SU-DHL-6 (cell line): ENCODE results near the gene TTC27.

Experiments used
- H2AFZ ChIP-seq: fragments of 200-600 bp; sonication (generic); 2 replicates; pipeline ENCODE4 v1.6.1; 2014; ENCODE audit warnings: low read depth, mild to moderate bottlenecking, moderate library complexity, mixed read lengths, antibody characterized with exemption, low read length; ENCODE audit not compliant: severe bottlenecking
- H3F3A ChIP-seq: fragments of 200-600 bp; shearing (Covaris generic); 2 replicates; pipeline ENCODE4 v1.6.0; 2016; ENCODE audit warnings: antibody characterized with exemption, mild to moderate bottlenecking; ENCODE audit not compliant: insufficient read depth
- H3K27ac ChIP-seq: fragments of 200-600 bp; sonication (generic); 2 replicates; pipeline ENCODE4 v1.5.1; 2016; ENCODE audit warnings: low read depth, mild to moderate bottlenecking, low read length, moderate library complexity, mixed read lengths
- H3K27me3 ChIP-seq: fragments of 200-600 bp; sonication (generic), shearing (Covaris generic); 2 replicates; pipeline ENCODE4 v1.6.0; 2014; ENCODE audit warnings: mild to moderate bottlenecking, low read length
- H3K36me3 ChIP-seq: fragments of 200-600 bp; sonication (generic); 2 replicates; pipeline ENCODE4 v1.6.1; 2014; ENCODE audit warnings: mild to moderate bottlenecking, low read length, mixed read lengths
- H3K4me2 ChIP-seq: fragments of 300-600, 200-600 bp; shearing (Covaris generic), sonication (generic); 2 replicates; pipeline ENCODE4 v1.6.0; 2014; ENCODE audit warnings: low read length, low read depth, mild to moderate bottlenecking; ENCODE audit not compliant: poor library complexity, severe bottlenecking
- H3K4me3 ChIP-seq: fragments of 200-600 bp; sonication (generic); 2 replicates; pipeline ENCODE4 v1.5.1; 2014; ENCODE audit warnings: antibody characterized with exemption, low read length, mild to moderate bottlenecking, mixed read lengths; ENCODE audit not compliant: insufficient read depth, poor library complexity, severe bottlenecking
- H3K79me2 ChIP-seq: fragments of 200-600 bp; sonication (generic); 2 replicates; pipeline ENCODE4 v1.6.1; 2014; ENCODE audit warnings: mild to moderate bottlenecking, low read length, moderate library complexity; ENCODE audit not compliant: insufficient read depth
- H3K9ac ChIP-seq: fragments of 200-600 bp; sonication (generic); 2 replicates; pipeline ENCODE4 v1.7.0; 2014; ENCODE audit warnings: mild to moderate bottlenecking, low read length
- H3K9me2 ChIP-seq: fragments of 200-600 bp; sonication (generic); replicated peaks from 2 replicates; pipeline ENCODE4 v1.6.1; 2014; ENCODE audit warnings: low read length; ENCODE audit not compliant: insufficient read depth
- H3K9me3 ChIP-seq: fragments of 200-600 bp; sonication (generic); 2 replicates; pipeline ENCODE4 v1.6.1; 2014; ENCODE audit warnings: low read length, mixed read lengths; ENCODE audit not compliant: insufficient read depth
- H4K20me1 ChIP-seq: fragments of 200-600 bp; sonication (generic); 2 replicates; pipeline ENCODE4 v1.6.1; 2014; ENCODE audit warnings: low read depth, mild to moderate bottlenecking, antibody characterized with exemption, low read length, moderate library complexity, mixed read lengths
- CTCF ChIP-seq: fragments of 200-600 bp; sonication (generic); IDR thresholded peaks from one replicate; pipeline ENCODE4 v1.5.1; 2017; ENCODE audit warnings: antibody characterized with exemption, mild to moderate bottlenecking, low read length, moderate library complexity; ENCODE audit not compliant: insufficient read depth, poor library complexity, severe bottlenecking
- EZH2phosphoT487 ChIP-seq: fragments of 200-600 bp; sonication (generic), shearing (Covaris generic); conservative IDR thresholded peaks from 2 replicates; pipeline ENCODE4 v1.6.1; 2018; ENCODE audit warnings: mild to moderate bottlenecking, antibody characterized with exemption, low read length, moderate library complexity, mixed read lengths

The TTC27 gene

GRCh38 chr2:32768387-32769174 lies 140.7 kb downstream of the TTC27 start:
- Histone ChIP-seq H3K4me2 (no peak overlapping the region), H3F3A (no peaks in the 10 kb centered on the region; the same call in 1 of the 2 replicates), H4K20me1 (no peaks in the 10 kb centered on the region), H3K79me2 (no peaks in the 10 kb centered on the region), H3K27me3 (no peaks in the 10 kb centered on the region), H3K36me3 (no peaks in the 10 kb centered on the region), H3K4me3 (no peak overlapping the region), H3K9me3 (no peaks in the 10 kb centered on the region), H2AFZ (no peak overlapping the region), H3K9me2 (no peaks in the 10 kb centered on the region), H3K9ac (no peak overlapping the region), H3K27ac (no peak overlapping the region)
- TF ChIP-seq CTCF (no peak), EZH2phosphoT487 (no peak)

DNA sequence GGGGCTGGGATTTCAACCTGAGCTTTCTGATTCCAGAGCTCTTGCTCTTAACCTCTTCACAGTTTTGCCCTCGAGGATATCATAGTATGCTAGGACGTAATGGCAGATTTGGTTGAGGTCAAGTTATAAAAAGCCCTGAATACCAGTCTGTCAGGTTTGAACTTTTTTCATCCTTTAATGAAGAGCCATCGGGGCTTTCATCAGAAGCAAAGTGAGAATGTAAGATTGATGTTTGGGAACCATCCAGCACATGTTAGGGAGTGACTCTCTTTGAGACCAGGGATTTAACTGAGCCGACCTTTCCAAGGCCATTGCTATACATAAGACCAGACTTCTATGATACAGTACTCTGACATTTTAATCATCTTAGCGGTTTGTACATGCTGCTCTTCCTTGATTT lies 142.5 kb downstream of the TTC27 start:
- no peak for TF ChIP-seq CTCF
- no peak for TF ChIP-seq EZH2phosphoT487
- H3F3A ChIP-seq = no peaks in the 10 kb centered on the region; the same call in 1 of the 2 replicates
- no peaks in the 10 kb centered on the region for H3K27me3 ChIP-seq
- no peaks in the 10 kb centered on the region for H3K9me3 ChIP-seq
- no peak overlapping the region for H2AFZ ChIP-seq
- H3K79me2 ChIP-seq = no peaks in the 10 kb centered on the region
- no peak overlapping the region for H3K9ac ChIP-seq
- H4K20me1 ChIP-seq = no peaks in the 10 kb centered on the region
- no peak overlapping the region for H3K4me3 ChIP-seq
- H3K36me3 ChIP-seq = no peaks in the 10 kb centered on the region
- no peaks in the 10 kb centered on the region for H3K9me2 ChIP-seq
- H3K4me2 ChIP-seq = no peak overlapping the region
- H3K27ac ChIP-seq = no peak overlapping the region

DNA sequence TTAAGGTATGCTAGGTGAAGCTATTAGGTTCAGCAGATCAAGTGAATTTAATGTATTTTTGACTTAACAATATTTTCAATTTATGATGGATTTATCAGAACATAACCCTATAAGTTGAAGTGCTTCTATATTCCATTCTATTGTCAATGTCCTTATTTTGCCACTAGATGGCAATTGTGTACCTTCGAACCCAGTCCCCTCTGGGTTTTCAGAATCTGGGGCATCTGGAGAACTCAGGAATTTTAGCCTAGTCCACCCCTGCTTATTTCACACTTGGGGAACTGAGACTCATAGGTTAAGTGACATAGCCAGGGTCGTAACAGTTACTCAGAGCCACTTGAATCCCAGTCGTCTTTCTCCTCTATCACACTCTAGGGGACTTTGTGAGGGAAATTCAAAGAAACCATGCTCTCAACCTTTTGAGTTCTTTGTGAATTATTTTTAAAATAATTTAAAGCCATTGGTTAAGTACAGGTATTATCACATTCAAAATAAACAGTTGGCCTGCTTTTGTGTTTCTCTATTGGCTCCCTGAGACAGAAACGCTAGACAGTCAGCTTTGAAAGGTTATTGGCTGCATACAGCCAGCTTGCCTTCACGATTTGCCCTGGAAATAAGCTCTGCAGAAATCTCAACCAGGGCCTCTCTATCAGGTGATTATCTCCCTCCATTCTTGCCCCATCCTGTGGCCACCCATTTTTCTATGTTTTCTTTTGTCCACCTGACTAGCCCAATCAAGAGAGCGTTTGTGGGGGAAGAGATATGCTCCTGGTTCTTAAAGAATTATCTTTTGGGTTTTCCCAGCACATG lies 145.0 kb downstream of the TTC27 start:
- peak; percentile 56 for TF ChIP-seq CTCF
- no peak for TF ChIP-seq EZH2phosphoT487
- H3K36me3 ChIP-seq = no peaks in the 10 kb centered on the region
- no peak overlapping the region for H3K4me3 ChIP-seq
- no peaks in the 10 kb centered on the region for H3K9me3 ChIP-seq
- no peaks in the 10 kb centered on the region for H3K9me2 ChIP-seq
- no peaks in the 10 kb centered on the region for H4K20me1 ChIP-seq
- H2AFZ ChIP-seq = peak overlapping the region; percentile 21
- H3K4me2 ChIP-seq = peak overlapping the region; percentile 9
- no peaks in the 10 kb centered on the region for H3K79me2 ChIP-seq
- peak overlapping the region; percentile 15; the same call in 1 of the 2 replicates for H3K27ac ChIP-seq
- no peaks in the 10 kb centered on the region for H3K27me3 ChIP-seq
- H3F3A ChIP-seq = no peaks in the 10 kb centered on the region; the same call in 1 of the 2 replicates
- H3K9ac ChIP-seq = peak overlapping the region; percentile 16; the same call in 1 of the 2 replicates
